GM10847 (cell line): Measurements from ENCODE around the gene LRMDA.

Experiments used
- POLR2A ChIP-seq: IDR thresholded peaks from 2 replicates; pipeline ENCODE4 v1.6.1; 2011; ENCODE audit not compliant: insufficient read length; ENCODE audit errors: extremely low read depth

LRMDA gene

DNA sequence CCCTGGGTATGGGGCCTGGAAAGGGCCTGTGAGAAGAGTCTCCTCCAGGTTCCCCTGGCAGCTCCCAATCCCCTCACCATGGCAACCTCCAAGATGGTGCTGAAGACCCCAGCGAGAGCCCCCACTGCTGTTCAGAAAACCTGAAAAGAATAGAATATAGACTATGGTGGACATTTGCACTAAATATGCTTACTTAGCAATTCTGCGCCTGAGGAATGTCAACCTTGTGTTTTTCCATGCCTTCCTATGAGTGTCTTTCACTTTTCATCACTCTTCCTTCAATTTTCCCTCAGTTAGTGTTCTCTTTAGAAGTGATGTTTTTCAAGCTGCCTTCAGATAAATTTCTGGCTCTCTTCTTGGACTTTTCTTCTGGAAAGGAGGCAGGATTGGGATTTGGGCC lies 589.2 kb downstream of the LRMDA start:
- no peak for TF ChIP-seq POLR2A

GRCh38 chr10:76021398-76021797 lies 590.0 kb downstream of the LRMDA start:
- TF ChIP-seq POLR2A: no peak

DNA sequence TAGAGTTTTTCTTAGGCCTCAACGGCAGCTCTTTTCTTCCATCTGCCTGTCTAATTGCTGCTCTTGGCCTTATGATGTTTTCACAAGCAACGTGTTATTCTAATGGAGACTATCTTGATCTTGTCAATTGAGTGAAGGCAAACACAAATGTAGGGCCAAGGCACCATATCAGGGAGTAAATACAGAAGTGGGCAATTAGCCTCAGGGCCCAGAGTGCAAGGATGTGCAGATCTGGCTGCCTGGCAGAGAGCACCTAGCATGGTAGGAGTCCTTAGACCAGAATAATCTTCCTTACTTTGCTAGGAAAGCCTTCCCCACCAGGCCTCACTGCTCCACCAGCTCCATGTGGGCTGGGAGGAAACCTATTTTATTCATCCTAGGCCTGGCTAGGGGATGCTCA lies 590.9 kb downstream of the LRMDA start:
- TF ChIP-seq POLR2A: no peak

DNA sequence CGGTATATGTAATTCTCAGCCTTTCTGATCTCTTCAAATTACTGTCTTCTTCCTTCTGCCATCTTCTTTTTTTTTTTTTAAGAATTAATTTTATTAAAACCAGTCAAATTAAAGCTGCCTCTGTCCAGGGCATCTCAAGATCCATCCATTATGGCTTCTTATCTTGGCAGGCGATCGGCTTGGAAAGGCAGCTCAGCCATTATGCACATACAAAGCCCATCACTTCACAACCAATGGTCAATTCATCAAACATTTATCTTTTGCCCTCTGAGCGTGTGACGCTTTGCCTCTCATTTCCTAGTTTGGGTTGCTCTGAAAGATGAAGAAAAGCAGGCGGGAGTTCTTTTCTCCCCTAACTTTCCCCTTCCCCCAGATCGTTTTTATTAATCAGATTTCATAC lies 591.6 kb downstream of the LRMDA start:
- no peak for TF ChIP-seq POLR2A

DNA sequence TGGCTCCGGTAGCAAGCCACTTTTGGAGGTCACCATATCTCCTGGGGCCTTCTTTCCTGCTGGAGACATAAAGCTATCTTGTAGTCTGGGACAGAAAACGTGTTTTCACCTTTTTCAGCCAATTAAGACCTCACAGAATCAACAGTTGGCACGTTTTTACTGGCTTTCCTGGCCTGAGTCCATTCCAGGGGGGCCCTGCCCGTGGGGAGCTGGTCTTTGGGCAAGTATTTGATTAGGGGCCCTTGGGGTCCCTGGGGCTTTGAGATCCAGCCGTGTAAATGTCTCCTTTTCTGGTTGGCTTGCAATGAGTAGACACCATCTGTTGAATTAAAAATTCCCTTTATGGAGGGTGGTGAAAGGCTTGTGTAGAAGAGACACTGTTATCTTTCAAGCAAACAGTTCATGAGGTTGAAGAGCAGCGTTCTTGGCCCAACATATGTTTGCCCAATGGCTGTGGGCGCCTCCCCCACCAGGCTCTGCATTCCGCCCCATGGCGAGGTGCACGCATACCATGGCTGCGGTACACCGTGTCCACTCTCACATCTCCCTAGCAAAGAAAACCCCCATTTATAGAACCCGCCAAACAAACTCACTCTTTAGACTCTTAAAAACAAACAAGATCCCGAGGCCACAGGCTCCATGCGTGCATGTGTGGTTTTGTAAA lies 593.2 kb downstream of the LRMDA start:
- TF ChIP-seq POLR2A: no peak

DNA sequence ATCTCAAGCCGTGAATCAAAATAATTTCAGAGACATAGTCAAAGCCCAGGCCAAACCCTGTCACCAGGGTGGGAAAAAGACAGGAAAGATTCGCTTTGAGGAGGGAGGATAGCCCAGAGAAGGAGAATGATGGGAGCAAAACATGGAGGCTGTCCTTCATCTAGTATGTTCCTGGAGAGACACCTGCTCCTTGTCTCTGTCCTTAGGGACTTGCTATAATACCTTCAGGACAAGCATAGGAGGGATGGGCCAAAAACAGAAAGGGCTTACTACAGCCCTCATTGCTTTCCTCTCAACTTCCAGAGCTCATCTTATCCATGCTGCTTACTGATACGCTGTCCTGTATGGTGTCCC lies 593.7 kb downstream of the LRMDA start:
- no peak for TF ChIP-seq POLR2A

DNA sequence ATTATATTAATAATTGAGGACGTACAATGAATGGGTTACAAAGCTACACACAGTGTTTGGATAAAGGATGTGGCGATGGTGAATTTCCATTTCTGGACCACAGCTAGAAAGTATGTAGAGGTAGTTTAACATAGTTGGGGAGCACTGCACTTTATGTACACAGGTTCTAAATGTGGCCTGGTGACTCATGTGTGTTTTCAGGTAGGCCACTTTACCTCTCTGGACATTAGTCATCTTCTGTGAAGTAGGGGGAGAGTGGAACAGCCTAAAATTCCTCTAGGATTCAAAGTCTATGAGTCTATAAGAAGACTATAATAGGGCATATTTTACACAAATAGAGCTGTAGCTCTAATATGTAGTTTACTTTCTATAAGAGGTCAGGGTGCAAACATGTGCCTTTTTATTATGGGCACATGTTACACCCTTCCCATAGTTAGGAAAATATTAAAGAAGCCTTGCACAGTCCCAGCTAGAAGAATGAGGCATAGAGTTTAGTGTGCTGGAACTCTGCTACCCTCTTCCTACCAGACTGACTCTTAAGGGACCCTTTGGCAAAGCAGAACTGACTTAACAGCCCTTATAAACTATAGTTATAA lies 594.9 kb downstream of the LRMDA start:
- no peak for TF ChIP-seq POLR2A

GRCh38 chr10:76026905-76027304 lies 595.5 kb downstream of the LRMDA start:
- no peak for TF ChIP-seq POLR2A

DNA sequence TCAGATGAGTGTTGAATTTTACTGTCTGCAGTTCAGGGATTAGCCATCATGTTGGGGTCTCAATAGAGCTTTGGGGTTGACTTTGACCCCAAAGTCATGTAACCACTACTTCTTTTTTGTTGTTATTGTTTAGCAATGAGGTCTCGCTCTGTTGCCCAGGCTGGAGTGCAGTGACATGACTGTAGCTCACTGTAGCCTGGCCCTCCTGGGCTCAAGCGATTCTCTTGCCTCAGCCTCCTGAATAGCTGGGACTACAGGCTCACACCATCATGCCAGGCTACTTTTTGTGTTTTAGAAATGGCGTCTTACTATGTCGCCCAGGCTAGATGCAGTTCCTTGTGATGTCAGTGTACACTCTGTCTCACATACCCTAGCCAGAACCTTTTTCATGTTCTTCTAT lies 598.4 kb downstream of the LRMDA start:
- no peak for TF ChIP-seq POLR2A

DNA sequence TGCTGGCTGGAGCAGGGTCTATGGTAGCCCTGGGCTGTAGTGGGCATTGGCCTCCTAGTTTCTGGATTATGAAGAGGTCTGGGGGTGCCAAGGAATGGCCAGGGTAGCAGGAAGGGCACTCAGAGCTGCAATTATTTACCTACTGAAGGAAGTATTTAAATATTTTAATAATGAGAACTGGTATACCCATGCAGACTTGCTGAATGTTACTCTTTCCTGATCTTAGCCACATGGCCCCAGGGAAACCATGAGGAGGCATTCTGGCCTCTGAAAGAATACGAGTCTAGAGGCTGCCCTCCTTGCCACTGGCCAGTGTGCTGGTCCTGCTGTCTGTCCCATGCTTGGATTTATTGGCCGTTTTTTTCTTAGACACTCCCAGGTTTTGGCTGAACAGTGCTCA lies 599.7 kb downstream of the LRMDA start:
- no peak for TF ChIP-seq POLR2A

DNA sequence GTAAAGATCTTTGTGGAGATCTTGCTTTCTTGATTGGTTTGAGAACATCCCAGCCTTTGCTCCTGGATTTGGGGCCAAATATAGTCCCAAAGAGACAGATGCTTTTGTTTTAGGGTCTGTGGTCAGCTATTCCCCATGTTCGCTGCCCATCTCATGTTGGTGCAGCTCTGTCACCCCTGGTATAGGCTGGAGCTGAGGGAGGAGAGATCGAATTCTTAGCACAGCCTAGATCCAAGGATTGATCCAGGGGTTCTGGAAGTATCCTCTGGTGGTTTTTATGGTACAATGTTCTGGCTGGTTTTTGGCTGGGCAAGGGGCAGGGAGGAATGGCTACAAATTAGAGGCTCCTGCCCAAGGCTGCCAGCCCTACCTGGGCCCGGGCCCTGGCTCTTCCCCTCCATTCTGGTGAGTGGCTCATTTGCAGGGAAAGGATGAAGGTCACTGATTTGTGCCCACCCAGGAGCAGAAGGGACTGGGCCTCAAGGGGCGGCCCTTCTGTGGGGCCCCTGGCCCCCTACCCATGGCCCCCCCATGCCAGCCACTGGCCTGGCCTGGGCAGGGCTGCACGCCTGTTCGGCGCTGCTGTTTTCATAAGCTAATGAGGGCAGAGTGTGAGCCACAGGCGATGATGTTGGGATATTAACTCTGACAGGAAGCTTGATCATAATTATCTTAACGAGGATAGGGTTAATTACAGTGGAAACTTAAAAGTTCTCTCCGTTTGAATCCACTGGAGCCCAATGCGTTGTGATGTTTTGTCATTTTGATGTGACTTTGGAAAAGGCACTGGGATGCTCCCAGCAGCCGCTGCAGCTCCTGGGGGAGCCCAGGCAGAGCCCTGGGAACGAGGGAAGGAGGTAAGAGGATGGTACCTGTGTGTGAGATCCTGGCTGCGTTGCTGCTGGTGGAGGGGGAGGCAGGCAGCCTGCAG lies 600.6 kb downstream of the LRMDA start:
- TF ChIP-seq POLR2A: no peak

DNA sequence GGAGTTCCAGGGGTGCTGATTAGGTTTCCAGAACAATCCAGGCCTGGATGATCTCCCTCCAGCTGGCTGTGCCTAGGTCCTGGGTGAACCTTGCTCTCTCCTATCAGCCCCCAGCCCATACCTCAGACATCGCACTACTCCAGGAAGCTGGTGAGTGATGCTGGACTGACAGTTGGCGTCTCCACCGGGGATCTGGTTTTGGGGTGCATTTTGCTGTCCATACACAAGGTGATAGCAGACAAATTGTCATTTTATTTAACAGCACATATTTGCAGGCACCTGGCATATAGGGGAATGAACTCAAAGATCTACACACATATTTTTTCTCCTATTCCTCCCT lies 601.2 kb downstream of the LRMDA start:
- TF ChIP-seq POLR2A: no peak

DNA sequence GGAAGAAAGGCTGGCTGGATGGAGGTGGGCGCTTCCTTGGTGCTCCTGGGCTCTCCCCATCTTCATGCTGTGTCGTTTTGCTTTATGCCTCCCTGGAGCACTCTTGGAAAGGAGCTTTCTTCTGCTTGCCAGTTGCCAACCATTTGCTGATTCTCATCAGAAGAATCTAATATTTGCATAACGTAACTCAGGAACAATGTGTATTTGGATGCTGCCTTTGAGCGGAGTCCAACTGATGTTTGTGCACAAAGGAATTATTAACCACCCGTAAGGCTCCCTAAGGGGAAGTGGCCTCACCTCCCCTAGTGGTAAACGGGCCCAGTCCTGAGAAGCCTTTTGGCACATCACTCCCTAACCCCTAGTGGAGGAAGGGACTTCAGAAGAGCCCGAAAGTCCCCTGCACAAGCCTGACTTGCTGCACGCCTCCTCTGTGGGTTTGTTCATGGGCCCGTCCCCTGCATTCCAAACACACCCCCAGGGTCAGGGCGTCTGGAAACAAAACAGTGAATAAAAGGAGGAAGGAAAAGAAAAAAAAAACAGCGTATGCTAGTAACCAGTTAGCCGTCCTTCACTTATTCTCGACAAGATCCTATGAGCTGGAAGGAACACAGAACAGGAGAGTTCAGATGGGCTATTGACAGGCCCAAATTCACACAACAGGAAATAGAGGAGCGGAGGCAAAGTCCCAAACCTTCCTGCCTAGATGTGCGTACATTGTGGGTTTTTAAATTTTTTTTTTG lies 602.2 kb downstream of the LRMDA start:
- no peak for TF ChIP-seq POLR2A

DNA sequence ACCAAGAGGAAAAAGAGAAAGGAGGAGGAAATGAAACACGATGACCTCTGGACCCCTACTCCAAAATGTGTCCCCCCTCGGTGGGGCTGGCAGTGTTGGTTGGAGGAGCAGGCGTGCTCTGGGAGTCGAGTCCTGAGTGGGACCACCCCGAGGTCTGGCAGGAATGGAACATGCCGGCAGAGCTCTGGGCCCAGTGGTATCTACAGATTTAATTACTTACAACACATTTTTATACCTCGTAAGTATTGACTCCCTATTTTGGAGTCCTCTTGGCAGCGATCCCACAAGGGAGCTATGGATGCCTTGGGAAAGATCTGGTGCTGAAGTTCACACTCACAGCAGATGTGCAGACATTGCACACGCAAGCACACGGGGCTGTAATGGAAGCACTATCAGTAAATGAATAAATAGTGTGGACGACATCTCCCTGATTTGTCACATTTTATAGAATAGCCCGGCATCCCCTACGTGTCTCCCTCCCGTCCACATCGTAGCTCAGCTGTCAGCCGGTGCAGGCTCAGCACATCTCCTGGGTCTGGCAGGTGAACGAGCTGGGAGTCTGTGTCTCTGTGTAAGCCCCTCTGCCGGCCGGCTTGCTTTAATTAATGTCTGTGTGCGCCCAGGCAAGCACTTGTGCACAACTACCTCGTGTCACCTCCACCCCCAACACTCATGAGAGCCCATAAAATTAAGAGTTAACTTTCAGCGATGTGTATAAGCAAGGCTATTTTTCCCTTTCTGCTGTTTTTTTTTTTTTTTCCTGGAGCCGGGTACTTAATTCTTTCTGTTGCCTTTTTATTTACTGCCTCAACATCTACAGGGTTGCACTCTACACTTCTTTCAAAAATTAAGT lies 603.2 kb downstream of the LRMDA start:
- no peak for TF ChIP-seq POLR2A
